NCI-H146 treated with DMSO at 0.1 percent for 48 hours (cell line): ENCODE data around the gene LFNG.

Experiments used
- DNase-seq: peaks from one replicate; lab custom pipeline; 2025; ENCODE audit not compliant: unreplicated experiment; lab: John Stamatoyannopoulos, UW

The LFNG gene

DNA sequence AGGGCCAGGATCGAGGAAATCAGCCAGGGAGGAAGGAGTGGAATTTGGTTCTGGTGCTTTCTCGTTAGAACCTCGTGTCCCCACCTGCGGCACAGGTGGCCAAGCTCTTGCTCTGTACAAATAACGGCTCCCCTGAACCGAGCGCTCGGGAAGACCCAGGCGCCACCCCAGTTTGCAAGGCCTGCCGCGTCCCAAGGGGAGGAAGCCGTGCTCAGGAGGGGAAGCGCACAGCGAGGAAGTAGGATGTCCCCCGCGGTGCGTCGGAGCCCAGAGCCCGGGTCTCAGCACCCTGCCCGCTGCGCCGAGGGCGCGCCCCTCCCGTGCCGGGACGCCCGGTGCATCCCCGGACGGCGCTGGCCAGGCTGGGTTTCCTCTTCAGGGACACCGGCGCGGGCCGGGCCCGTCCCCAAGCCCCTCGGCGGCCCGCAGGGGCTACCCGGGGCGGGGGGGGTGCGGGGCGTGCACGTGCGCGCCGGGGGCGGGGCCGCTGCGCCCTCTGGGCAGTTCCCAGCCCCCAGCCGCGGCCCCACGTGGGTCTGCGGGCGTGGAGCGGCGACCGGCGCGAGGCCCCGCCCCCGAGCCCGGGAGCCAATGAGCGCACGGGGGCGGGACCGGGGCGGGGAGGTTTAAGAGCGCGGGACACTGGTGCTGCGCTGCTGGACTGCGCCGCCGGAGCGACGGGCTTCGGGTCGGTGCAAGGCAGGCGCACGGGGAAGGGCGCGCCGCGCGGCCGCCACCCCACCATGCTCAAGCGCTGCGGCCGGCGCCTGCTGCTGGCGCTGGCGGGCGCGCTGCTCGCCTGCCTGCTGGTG lies at the start of gene LFNG:
Gene LFNG (plus strand): TSS at position 656 of the 812 bp plus-strand sequence. CDS start 88 bp downstream, at position 744.
- DNase-seq, result peak; percentile 70

DNA sequence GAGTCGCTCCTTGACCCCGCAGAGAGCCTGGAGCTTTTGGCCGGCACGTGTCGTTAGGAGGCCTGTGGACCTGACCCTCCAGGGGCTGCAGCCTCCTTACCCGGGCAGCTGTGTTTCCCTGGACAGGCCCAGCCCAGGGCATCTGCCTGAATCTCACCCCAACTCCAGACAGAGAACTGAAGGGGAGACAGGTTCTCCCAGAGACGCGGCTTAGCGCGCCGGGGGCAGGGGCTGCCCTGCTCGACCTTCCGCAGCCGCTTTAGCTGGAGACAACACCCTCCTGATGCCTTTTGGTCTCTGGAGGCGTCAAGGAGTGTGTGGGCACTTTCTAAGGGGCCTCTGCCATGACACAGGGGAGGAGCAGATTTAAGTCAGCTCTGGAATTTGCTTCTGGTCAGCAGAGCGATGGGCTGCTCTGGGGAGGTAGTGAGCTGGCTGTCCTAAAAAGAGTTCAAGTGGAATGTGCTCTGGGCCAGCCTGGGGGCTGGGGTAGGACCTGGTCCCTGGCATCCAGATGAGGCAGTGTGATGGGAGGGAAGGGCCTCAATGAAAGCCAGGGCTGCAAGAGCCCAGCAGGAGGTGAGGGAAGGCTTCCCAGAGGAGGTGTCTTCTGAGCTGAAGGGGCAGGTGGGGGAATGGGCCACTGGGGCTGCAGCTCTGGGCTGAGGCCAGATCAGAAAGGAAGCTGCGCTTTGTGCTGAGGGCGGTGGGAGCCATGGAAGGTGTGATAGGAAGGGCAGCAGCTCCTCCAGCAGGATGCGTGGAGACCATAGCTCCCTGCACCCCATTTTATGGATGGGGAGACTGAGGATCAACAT lies 49.2 kb upstream of the LFNG start:
- DNase-seq, result no peak

DNA sequence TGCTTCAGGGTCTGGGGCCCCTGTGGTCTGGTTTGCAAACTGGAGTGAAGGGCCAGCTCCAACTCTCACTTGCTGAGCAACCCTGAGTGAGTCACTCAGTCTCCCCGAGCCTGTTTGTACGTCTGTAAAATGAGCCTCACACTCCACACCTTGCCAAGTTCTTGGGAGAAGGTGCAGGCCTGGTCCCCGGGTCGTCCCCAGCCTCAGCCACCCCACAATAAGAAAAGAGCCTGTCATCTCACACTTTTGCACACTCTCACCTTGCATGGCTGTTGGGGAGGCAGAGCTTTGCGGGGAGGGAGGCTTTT lies 48.6 kb upstream of the LFNG start:
- no peak for DNase-seq

DNA sequence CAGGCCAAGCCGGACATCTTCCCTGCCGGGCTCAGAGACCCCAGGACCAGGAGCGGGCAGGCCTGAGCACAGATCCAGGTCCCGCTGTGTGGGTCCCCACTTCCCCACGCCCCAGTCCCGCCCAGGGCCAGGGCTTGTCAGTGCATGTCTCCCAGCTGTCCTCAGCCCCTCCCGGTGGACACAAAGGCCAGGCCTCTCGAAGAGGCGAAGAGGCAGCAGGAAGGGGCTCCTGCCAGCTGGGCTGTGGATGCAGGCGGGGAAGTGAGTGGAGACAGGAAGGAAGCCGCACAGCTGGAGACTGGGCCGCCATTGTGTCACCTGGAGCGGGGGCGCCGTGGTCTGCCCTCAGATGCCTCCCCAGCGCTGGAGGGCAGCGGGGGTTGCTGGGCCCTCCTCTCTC lies 48.2 kb upstream of the LFNG start:
- DNase-seq, result peak; percentile 43

GRCh38 chr7:2472739-2473138 lies 46.8 kb upstream of the LFNG start:
- DNase-seq, result no peak

DNA sequence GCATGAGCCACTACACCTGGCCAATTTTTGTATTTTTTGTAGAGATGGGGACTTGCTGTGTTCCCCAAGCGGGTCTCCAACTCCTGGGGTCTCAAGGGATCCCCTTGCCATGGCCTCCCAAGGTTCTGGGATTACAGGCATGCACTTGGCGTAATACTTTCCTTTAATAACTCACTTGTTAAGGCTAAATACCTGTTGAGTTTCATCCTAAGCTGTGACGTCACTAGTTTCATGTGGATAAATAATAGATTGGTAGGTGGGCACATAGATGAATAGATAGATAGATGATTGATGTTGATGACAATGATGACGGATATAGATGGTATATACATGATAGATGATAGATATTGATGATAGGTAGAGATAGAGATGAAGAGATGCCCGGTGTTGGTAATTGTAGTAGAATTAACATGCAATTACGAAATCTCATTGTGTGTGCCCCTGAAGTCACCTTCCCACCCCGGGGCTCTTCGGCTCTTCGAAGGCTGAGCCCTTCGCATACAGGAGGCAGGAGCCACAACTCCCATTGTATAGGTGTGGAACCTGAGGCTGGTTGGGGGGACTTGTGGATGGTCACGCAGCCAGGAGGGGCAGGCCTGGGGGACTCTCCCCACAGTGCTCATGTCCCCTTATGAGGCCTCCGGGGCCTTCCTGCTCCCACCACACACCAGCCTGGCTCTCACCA lies 45.9 kb upstream of the LFNG start:
- no peak for DNase-seq

DNA sequence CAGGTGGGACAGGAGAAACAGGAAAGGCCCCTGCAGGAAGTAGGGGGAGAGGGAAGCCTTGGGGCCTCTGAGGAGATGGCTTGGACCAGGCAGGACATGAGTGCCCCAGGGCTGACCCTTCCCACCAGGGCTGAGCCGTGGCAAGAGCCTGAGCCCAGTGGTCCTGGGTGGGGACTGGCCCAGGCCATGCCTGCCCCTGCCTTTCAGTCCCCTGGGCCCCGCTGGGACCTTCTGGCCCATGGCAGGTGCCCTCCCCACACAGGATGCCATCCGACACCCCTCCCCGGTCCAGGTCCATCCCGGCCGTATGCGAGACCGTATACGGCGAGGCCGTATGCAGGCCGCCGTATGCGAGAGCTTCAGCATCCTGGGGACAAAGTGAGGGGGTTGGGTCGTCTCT lies 45.4 kb upstream of the LFNG start:
- DNase-seq, result no peak

DNA sequence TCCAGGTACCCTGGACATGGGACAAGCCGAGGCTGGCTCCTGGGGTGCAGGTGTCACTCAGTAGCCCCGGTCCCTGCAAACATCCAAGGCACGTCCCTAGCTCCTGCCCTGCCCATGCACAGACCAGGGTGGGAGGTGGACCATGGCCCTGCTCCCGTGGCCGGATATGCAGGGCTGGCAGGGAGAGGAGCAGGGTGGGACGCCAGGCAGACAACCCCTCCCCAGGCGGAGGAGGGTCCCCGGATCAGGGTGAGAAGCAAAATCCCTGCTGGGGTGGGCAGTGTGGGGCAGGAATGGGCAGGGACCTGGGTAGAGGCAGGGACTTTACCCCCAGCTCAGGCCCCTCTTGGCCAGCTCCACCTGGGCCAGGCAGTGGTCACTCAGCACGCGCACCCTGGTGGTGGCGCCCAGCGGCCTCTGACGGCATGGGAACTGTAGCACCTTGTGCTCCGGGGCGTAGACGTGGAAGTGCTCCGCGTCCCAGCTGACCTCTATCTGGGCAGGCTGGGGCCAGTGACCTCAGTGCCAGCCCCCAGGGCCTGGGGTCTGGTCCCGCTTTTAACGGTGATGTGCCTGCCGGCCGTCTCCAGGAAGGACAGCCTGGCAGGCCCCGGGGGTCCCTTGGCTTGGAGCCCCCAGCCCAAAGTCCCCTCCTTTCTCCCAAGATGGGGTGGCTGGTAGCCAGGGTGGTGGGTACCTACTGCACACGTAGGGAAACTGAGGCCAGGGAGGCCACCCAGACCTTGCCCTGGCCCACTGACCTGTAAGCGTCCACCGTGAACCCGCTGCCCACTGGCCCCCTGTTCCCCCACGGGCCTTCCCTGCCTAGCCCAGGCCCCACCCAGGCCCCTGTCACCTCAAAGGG lies 44.5 kb upstream of the LFNG start:
- DNase-seq, result no peak

DNA sequence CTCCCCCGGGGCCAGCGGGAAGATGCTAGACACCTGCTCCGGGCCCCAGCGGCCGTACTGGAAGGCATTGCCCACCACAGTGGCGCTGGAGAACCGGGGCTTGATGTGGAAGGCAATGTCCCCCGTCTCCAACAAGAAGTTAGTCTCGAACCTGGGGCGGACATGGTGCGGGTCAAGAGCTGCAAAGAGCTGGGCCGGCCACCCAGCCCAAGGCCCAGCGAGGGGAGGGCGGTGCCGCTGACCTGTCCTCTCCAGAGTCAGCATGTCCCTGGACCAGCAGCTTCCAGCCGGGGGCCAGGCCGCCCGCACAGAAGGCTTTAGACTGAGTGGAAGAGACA lies 43.9 kb upstream of the LFNG start:
- no peak for DNase-seq

GRCh38 chr7:2476298-2476697 lies 43.3 kb upstream of the LFNG start, which contains the start of gene GRIFIN:
GRIFIN (minus strand) TSS chr7:2476398; CDS start chr7:2476383, 15 bp downstream.
- DNase-seq, result no peak

DNA sequence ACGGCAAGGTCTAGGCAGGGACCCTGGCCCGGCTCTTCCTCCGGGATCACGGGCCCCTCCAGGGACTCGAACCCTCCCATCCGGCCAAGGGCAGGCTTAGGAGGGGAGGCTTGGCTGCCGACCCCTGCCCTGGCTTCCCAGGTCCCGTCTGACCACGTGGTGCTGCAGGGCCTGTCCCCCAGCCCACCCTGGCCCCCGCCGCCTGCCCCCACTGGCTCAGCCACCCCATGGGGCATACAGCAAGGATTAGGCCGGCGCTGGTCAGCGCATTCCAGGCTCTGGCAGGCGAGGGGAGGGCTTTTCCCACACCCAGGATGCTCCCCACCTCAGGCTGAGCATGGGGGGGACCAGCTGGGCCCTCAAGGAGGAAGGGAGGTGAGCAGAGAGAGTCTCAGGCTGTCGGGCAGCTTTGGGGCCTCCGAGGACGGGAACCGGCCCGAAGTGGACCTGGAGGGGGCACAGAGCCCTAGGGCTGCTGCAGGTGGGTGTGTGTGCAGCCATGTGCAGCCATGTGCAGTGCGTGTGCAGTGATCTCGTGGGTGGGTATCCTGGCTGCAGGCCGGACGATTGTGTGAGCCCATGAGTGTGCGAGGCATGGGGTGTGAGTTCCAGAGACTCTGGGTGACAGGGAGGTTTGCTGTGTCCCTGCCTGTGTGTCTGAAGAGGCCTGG lies 42.7 kb upstream of the LFNG start:
- no peak for DNase-seq

- DNase-seq, result no peak
These were observed 41.9 kb upstream of the LFNG start for GRCh38 chr7:2477447-2478398.

- DNase-seq, result no peak
These were observed 41.2 kb upstream of the LFNG start for GRCh38 chr7:2478399-2478785.

GRCh38 chr7:2478800-2479199 lies 40.8 kb upstream of the LFNG start:
- no peak for DNase-seq

DNA sequence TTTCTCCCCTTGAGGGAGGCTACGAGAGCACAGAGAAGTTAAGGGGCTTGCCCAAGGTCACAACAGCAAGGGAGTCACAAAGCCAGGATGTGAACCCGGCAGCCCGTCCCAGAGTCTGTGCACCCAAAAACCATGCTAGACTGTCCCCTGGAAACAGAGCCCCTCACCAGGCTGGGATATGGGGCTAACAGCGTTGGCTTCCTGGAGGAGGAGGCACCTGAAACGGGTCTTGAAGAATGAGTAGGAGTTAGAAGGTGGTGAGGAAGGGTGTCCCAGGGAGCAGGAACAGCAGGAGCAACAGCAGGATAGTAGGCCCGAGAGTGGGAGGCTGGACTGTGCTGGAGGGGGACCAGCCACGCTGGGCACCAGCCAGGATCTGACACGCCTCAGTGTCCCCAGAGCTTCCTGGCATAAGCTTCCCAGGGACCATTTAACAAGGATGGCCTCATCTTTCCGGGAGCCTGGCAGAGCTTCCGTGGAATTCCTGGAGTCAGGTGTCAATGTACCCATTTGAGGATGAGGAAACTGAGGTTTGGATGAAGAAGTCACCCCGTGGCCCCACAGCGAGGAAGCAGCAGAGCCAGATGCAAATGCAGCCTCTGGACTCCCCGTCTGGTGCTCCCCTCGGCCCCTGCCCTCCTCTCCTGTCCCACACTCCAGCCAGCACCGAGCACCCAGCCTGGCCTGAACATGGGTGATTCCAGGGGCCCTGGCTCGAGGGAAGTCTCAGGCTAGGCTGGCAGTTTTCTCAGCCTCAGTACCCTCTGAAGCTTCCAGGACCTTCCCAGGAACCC lies 40.1 kb upstream of the LFNG start:
- DNase-seq, result no peak

GRCh38 chr7:2480070-2480408 lies 39.5 kb upstream of the LFNG start:
- no peak for DNase-seq

- no peak for DNase-seq
These were observed 38.4 kb upstream of the LFNG start for GRCh38 chr7:2481195-2481594.

DNA sequence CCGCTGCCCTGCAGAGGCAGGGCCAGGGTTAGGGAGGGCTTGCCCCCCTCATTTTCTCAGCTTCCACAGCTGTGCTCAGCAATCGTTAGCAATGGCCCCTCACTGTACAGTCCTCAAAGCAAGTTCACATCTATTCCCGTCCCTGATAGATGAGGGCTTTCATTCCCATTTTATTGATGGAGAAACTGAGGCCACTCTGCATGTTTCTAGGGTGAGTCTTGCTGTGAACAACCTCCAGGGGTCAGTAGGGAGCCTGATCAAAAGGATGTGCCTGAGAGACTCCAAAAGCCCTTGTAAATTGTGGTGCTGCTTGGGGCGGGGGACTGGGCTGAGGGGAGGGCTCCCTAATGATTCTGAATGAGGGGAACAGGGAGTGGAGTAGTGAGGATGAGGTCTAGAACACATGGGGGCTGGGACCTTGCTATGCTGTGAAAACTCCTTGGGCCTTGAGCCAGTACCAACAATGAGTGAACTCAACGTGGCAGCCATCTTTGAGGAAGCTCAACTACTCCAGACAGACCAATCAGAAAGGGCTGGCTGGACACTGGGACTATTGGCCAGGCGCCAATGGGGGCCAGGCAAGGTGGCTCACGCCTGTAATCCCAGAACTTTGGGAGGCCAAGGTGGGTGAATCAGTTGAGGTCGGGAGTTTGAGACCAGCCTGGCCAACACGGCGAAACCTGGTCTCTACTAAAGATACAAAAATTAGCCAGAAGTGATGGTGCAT lies 36.7 kb upstream of the LFNG start:
- DNase-seq, result no peak
